ENCODE data around the gene HS1BP3. TPM values are rescaled to one million over a fixed set of nuclear protein-coding genes. Genes with fewer than 3 reads are reported as not detected.

Gene HS1BP3
- total and polyA plus RNA-seq, 8 donors, result 12.5 to 39.7 (median 13.4) TPM

GRCh38 chr2:20631617-20632307 lies 19.1 kb downstream of the HS1BP3 start:
- Histone ChIP-seq H3K36me3 (peaks cover 0 to 33% of the 10 kb centered on the region in 2 donors), H3K4me1 (peaks cover 22 to 23% of the 10 kb centered on the region in 2 donors), H3K9me3 (no peaks in the 10 kb centered on the region), H3K27me3 (no peaks in the 10 kb centered on the region), H3K4me3 (no peak overlapping the region), H3K27ac (no peak overlapping the region)
- DNase-seq (peak in 1 of 4 donors; percentile 26), ATAC-seq (no peak)
- intact Hi-C loops (cut with DNase I), result loop anchor here in 1 of 2 donors (10.0 kb wide), 1 partner anchor 187 kb away; the partner anchor contains the start of gene RHOB
- TF ChIP-seq CTCF (IDR thresholded peaks at IDR 0.05), result no peak

- Histone ChIP-seq H3K27me3 (no peaks in the 10 kb centered on the region), H3K4me3 (no peak overlapping the region), H3K27ac (no peak overlapping the region), H3K9me3 (no peaks in the 10 kb centered on the region), H3K36me3 (peaks cover 0 to 35% of the 10 kb centered on the region in 2 donors), H3K4me1 (peaks cover 22 to 23% of the 10 kb centered on the region in 2 donors)
- ATAC-seq, result no peak
- peak in 1 of 4 donors; percentile 20 for DNase-seq
- TF ChIP-seq CTCF (IDR thresholded peaks at IDR 0.05), result no peak
- intact Hi-C loops (cut with DNase I), result loop anchor here in 1 of 2 donors (10.0 kb wide), 1 partner anchor 186 kb away; the partner anchor contains the start of gene RHOB
These were observed 19.9 kb downstream of the HS1BP3 start for GRCh38 chr2:20630967-20631366.

DNA sequence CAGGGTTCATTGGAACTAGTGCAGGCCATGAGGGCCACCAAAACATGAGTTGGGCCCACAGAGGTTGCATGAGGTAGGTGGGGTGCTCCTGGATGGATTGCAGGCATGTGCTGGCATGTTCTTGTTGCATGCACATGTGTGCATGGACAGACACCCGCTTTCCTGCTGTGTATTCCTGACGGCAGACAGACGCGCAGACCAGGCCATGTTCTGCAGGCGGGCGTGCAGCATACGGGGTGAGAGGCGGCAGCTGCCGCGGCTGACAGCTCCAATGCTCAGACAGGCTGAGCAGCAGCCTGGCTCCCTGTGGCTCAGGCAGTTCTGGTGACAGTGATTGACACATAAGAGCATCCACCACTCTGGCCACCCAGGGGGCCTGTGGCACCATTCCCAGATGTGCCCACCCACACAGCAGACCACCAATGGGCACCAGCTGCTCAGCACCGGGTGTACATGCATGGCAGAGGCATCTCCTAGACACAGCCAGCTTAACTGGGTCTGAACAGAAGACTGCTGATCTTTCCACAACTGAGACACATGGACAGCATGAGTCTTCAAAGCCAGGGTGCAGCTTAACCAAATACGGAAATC lies 21.2 kb downstream of the HS1BP3 start:
- H3K4me1 ChIP-seq, result peaks cover 11 to 14% of the 10 kb centered on the region in 2 donors
- DNase-seq (peak in 2 of 4 donors; percentile 30 to 72), ATAC-seq (no peak)
- no peak for TF ChIP-seq CTCF (IDR thresholded peaks at IDR 0.05)
- intact Hi-C loops (cut with DNase I), result loop anchor here in 1 of 2 donors (10.0 kb wide), 1 partner anchor 185 kb away; the partner anchor contains the start of gene RHOB
- peaks cover 0 to 34% of the 10 kb centered on the region in 2 donors for H3K36me3 ChIP-seq
- no peaks in the 10 kb centered on the region for H3K9me3 ChIP-seq
- no peak overlapping the region for H3K27ac ChIP-seq
- H3K4me3 ChIP-seq, result no peak overlapping the region
- no peaks in the 10 kb centered on the region for H3K27me3 ChIP-seq

- no peak overlapping the region for H3K27ac ChIP-seq
- no peak for ATAC-seq
These were observed 21.7 kb downstream of the HS1BP3 start for GRCh38 chr2:20629181-20629580.

More at GRCh38 chr2:20629181-20629580, 21.7 kb downstream of the HS1BP3 start:
- intact Hi-C loops (cut with DNase I), result no loop called here
- Histone ChIP-seq H3K4me1 (peaks cover 6 to 9% of the 10 kb centered on the region in 2 donors), H3K4me3 (no peak overlapping the region), H3K9me3 (no peaks in the 10 kb centered on the region), H3K27me3 (no peaks in the 10 kb centered on the region), H3K36me3 (peaks cover 0 to 37% of the 10 kb centered on the region in 2 donors)
- no peak for TF ChIP-seq CTCF (IDR thresholded peaks at IDR 0.05)
- peak in 1 of 4 donors; percentile 36 for DNase-seq

All from left lung (tissue), 10 donors.